T-helper 1 cell treated with Interleukin-12 subunit alpha and Interleukin-12 subunit beta and Interleukin-4 antibody, amounts not matched to agents 30 μg/mL and 1 μg/mL, for 36 hours (primary cell): ENCODE measurements around the gene ULK4.

Source experiments
- H3K27ac Mint-ChIP-seq: one replicate; pipeline ENCODE4 v1.8.0; 2021; ENCODE audit warnings: mild to moderate bottlenecking, mixed read lengths
- H3K27me3 Mint-ChIP-seq: one replicate; pipeline ENCODE4 v1.8.0; 2021; ENCODE audit warnings: low read depth, mixed read lengths
- H3K36me3 Mint-ChIP-seq: one replicate; pipeline ENCODE4 v1.8.0; 2021; ENCODE audit warnings: low read depth, mixed read lengths
- H3K4me1 Mint-ChIP-seq: one replicate; pipeline ENCODE4 v1.8.0; 2021; ENCODE audit warnings: low read depth, mixed read lengths
- H3K4me3 Mint-ChIP-seq: one replicate; pipeline ENCODE4 v1.8.0; 2021; ENCODE audit warnings: mild to moderate bottlenecking, moderate library complexity, mixed read lengths
- H3K9me3 Mint-ChIP-seq: one replicate; pipeline ENCODE4 v1.8.0; 2021; ENCODE audit warnings: mixed read lengths

The ULK4 gene

GRCh38 chr3:41334426-41334825 is 627.5 kb downstream of the ULK4 start:
- no peaks in the 10 kb centered on the region for H3K9me3 Mint-ChIP-seq
- H3K36me3 Mint-ChIP-seq, result no peaks in the 10 kb centered on the region
- H3K27ac Mint-ChIP-seq, result no peak overlapping the region

GRCh38 chr3:41331041-41331440 is 630.9 kb downstream of the ULK4 start:
- Mint-ChIP-seq H3K9me3 (no peaks in the 10 kb centered on the region), H3K4me1 (no peaks in the 10 kb centered on the region), H3K36me3 (no peaks in the 10 kb centered on the region), H3K27me3 (no peaks in the 10 kb centered on the region), H3K4me3 (no peak overlapping the region), H3K27ac (no peak overlapping the region)

More at GRCh38 chr3:41334426-41334825, 627.5 kb downstream of the ULK4 start:
- Mint-ChIP-seq H3K27me3 (no peaks in the 10 kb centered on the region), H3K4me3 (no peak overlapping the region), H3K4me1 (no peaks in the 10 kb centered on the region)

DNA sequence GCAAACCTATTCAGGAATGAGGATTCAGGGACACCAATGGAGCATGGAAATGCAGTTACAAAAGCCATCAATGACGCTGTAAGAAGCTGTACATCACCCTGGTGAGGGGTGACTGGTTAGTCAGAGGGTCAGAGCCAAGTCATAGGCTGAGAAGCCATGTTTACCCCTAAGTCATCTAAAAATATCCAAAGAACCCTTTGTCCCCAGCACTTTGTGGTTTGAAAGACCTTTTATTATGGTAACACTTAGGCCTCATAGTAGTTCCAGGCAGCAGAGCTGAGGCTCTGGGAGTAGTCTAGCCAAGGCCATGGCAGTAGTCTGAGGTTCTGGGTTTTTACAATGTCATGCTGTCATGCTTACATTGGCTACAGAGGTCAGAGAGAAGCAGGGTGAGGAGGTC is 631.4 kb downstream of the ULK4 start:
- Mint-ChIP-seq H3K27me3 (no peaks in the 10 kb centered on the region), H3K9me3 (no peaks in the 10 kb centered on the region), H3K36me3 (no peaks in the 10 kb centered on the region), H3K27ac (no peak overlapping the region), H3K4me1 (no peaks in the 10 kb centered on the region), H3K4me3 (no peak overlapping the region)

DNA sequence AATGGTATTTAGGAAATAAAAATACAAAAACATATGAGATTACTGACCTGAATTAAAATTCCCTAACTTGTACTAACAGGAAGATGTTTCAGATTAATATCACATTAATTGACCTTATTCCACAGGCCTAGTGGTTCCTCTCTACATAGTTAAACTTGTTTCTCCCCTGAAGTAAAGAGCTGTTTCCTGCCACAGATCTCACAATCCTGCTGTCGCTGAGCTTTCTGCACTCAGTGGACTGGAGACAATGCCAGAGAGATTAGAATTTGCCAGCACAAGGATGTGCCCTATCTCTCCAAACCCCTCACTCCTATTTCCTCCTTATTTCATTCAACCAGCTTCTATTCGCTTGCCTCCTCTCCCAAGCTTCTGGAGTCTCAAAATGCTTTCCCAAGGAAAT is 632.0 kb downstream of the ULK4 start:
- no peaks in the 10 kb centered on the region for H3K36me3 Mint-ChIP-seq
- no peaks in the 10 kb centered on the region for H3K27me3 Mint-ChIP-seq
- no peak overlapping the region for H3K4me3 Mint-ChIP-seq
- H3K27ac Mint-ChIP-seq, result no peak overlapping the region
- H3K4me1 Mint-ChIP-seq, result no peaks in the 10 kb centered on the region
- H3K9me3 Mint-ChIP-seq, result no peaks in the 10 kb centered on the region

DNA sequence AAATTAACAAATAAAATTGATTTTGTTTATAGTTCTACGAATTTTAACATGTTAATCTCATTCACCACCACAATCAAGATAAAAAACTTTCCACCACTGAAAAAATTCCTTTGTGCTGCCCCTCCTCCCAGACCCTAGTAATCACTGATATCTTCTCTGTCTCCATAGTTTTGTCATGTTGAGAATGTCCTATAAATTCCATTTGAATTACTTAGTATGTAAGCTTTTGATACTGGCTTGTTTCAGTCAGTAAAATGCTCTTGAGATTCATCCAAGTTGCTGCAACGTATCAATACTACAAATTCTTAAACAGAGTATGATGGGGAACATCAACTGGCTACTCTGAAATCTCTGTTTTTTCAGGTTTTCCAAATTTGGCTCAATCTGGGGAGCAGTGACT is 633.0 kb downstream of the ULK4 start:
- H3K36me3 Mint-ChIP-seq, result no peaks in the 10 kb centered on the region
- no peaks in the 10 kb centered on the region for H3K9me3 Mint-ChIP-seq
- no peaks in the 10 kb centered on the region for H3K27me3 Mint-ChIP-seq

DNA sequence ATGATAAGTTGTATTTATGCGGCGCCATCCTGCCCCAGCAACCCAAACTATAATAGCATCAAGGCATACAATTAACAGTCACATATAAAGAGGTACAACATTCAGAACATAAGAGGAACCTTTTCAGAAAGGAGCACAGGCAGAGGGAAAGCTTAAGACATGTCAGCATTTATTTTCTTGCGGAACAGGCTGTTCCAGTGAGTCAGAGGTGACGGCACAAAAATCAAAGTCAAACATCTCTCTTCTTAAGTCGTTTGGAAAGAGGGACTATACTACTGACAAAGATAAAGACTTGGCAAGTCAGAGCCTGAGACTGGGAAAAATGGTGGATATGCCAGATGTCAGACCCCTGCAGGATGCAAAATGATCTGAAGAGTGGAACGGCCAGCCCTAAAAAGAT is 634.2 kb downstream of the ULK4 start:
- no peak overlapping the region for H3K27ac Mint-ChIP-seq
- no peaks in the 10 kb centered on the region for H3K4me1 Mint-ChIP-seq
- no peak overlapping the region for H3K4me3 Mint-ChIP-seq
- no peaks in the 10 kb centered on the region for H3K36me3 Mint-ChIP-seq
- H3K9me3 Mint-ChIP-seq, result no peaks in the 10 kb centered on the region
- no peaks in the 10 kb centered on the region for H3K27me3 Mint-ChIP-seq

More for the DNA sequence above, 633.0 kb downstream of the ULK4 start:
- no peaks in the 10 kb centered on the region for H3K4me1 Mint-ChIP-seq
- no peak overlapping the region for H3K27ac Mint-ChIP-seq
- H3K4me3 Mint-ChIP-seq, result no peak overlapping the region

- Mint-ChIP-seq H3K9me3 (no peaks in the 10 kb centered on the region), H3K4me3 (no peak overlapping the region), H3K27ac (no peak overlapping the region), H3K27me3 (no peaks in the 10 kb centered on the region), H3K36me3 (no peaks in the 10 kb centered on the region), H3K4me1 (no peaks in the 10 kb centered on the region)
These were observed 637.8 kb downstream of the ULK4 start for GRCh38 chr3:41324156-41324475.

DNA sequence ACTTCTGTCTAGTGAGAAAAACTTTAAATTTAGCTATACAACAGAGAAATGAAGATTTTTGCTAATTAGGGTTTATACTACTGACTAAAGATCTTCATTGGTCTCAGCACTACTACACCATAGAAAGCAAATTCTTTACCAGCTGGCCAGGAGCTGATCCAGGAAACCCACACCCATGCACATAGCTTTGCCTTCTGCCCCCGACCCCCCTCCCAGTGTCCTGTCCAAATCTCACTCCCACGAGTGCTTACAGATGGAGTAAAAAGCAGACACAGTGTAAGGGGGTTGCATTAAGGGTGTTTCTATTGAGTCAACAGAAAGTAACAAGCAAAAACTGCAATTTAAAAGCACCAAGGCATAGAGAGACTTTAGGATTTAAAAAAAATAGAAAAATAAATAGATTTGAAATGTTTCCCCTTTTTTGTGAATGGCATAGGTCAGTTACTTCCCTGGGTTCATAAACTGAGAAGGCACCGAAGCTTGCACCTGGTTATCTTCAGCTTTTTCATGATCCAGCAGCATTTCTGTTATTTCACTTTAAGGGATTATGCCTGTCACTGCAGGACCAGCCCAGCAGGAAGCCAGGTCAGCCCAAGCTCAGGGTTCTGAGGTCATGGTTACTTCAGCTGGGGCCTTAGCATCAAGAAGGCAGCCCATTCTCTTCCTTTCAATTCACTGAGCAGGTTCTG is 638.3 kb downstream of the ULK4 start:
- H3K27me3 Mint-ChIP-seq, result no peaks in the 10 kb centered on the region
- no peak overlapping the region for H3K27ac Mint-ChIP-seq
- no peak overlapping the region for H3K4me3 Mint-ChIP-seq
- no peaks in the 10 kb centered on the region for H3K9me3 Mint-ChIP-seq
- no peaks in the 10 kb centered on the region for H3K4me1 Mint-ChIP-seq
- no peaks in the 10 kb centered on the region for H3K36me3 Mint-ChIP-seq

- no peaks in the 10 kb centered on the region for H3K36me3 Mint-ChIP-seq
- H3K27me3 Mint-ChIP-seq, result no peaks in the 10 kb centered on the region
- no peak overlapping the region for H3K4me3 Mint-ChIP-seq
- H3K4me1 Mint-ChIP-seq, result no peaks in the 10 kb centered on the region
- no peak overlapping the region for H3K27ac Mint-ChIP-seq
- no peaks in the 10 kb centered on the region for H3K9me3 Mint-ChIP-seq
These were observed 640.3 kb downstream of the ULK4 start for GRCh38 chr3:41321642-41321980.

DNA sequence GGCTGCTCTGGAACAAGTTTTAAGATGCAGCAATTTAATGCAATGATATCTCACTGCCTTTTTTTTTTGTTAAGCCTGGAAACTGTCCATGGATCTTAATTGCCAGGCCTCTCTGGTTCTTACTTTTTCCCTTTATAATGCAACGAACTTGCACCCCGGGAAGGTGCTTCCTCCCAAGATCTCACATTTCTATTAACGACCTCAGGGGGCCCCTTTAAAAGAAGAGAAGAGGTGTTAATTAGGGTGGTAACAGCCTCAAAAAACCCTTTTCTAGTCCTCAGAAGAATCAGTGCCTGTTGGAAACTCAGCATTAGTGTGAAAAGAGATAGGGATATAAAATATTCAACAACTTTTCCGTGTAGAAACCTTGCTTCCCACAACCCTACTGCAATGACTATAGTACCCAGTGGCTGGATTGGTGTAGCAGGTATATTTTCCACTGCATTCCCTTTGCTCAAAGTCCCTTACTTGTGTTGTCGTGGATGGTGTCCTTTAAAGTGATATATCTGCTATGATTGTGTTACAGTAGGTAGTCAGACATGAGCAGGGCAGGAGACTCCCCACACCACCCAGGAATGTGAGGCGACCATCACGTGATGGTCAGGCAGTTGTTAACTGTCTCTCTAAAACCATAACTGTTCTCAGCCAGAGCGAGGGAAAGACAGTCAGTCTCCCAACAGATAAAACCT is 640.8 kb downstream of the ULK4 start:
- H3K27ac Mint-ChIP-seq, result no peak overlapping the region
- no peaks in the 10 kb centered on the region for H3K9me3 Mint-ChIP-seq
- H3K36me3 Mint-ChIP-seq, result no peaks in the 10 kb centered on the region
- no peak overlapping the region for H3K4me3 Mint-ChIP-seq
- no peaks in the 10 kb centered on the region for H3K27me3 Mint-ChIP-seq
- H3K4me1 Mint-ChIP-seq, result no peaks in the 10 kb centered on the region

DNA sequence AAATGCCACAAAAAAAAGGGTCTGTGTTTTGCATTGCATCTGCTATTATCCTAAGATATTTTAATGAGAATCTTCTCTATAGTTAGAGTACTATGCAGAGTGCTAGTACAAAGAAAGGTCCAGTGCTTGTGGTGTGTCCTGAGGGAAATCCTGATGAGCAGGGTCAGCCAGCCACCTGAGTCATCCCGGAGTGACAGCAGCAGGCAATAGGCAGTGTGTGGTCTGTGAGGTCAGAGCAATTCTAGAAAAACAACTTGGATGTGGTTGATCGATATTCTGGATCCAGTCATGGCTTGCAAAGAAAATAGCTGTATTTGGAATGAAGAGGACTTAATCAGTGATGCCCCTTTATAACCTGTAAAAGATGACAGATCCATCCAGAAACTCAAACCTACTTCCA is 643.4 kb downstream of the ULK4 start:
- H3K36me3 Mint-ChIP-seq, result no peaks in the 10 kb centered on the region
- no peaks in the 10 kb centered on the region for H3K27me3 Mint-ChIP-seq
- H3K9me3 Mint-ChIP-seq, result no peaks in the 10 kb centered on the region
- H3K27ac Mint-ChIP-seq, result no peak overlapping the region
- H3K4me3 Mint-ChIP-seq, result no peak overlapping the region
- H3K4me1 Mint-ChIP-seq, result no peaks in the 10 kb centered on the region

DNA sequence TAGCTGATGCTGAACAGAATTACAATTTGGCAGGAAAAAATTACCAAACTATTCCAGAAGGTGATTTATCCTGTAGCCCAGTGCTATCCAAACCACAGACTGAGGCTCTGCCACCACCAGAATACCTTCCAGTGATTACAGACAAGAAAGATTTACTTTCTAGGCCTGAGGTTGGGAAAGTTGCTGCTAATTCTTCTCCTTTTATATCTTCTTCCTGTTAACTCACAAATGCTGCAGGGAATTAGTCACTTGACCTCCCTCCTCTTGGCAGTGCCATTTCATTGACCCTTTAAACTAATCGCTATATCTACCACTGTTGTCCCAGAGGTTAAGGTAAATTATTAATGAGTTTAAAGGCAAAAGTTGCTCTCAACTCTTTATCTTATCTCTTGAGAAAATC is 644.2 kb downstream of the ULK4 start:
- H3K4me1 Mint-ChIP-seq, result no peaks in the 10 kb centered on the region

DNA sequence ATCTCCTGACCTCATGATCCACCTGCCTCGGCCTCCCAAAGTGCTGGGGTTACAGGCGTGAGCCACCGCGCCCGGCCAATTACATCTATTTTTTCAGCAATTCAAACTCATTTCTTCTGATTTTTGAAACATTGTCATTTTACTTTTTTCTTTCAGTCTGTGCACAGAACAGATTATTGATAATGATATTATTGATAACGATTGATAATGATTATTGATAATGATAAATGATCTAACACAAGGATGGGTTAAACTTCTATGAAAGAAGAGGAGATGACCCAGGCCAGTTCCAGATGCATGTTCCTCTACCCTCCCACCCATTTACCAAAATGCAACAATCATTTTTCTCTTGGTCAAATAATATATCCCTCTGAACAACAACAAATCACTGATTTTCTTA is 644.6 kb downstream of the ULK4 start:
- Mint-ChIP-seq H3K4me3 (no peak overlapping the region), H3K27ac (no peak overlapping the region), H3K9me3 (no peaks in the 10 kb centered on the region)

More for the DNA sequence above, 644.2 kb downstream of the ULK4 start:
- Mint-ChIP-seq H3K27me3 (no peaks in the 10 kb centered on the region), H3K4me3 (no peak overlapping the region), H3K9me3 (no peaks in the 10 kb centered on the region), H3K36me3 (no peaks in the 10 kb centered on the region), H3K27ac (no peak overlapping the region)

DNA sequence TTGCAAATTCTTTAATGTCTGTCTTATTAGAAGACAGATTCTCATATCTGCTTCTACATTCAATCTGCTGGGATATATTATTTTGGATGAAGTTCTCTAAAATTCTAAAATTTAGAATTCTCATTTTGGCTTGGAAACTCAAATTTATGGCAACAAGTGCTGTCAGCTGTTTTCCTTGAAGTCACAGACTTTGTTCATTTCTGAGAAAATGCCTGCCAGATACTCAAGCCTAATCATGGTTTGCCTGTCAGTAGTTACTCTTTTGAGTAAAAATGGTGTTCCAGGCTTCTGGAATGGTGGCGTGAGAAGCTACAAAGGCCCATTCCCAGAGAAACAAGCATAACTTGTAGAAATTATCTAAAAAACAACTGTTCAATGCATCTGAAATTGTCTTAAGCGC is 646.8 kb downstream of the ULK4 start:
- Mint-ChIP-seq H3K9me3 (no peaks in the 10 kb centered on the region), H3K4me3 (no peak overlapping the region), H3K36me3 (no peaks in the 10 kb centered on the region), H3K27ac (no peak overlapping the region), H3K27me3 (no peaks in the 10 kb centered on the region), H3K4me1 (no peaks in the 10 kb centered on the region)

More for the DNA sequence above, 644.6 kb downstream of the ULK4 start:
- no peaks in the 10 kb centered on the region for H3K36me3 Mint-ChIP-seq
- H3K27me3 Mint-ChIP-seq, result no peaks in the 10 kb centered on the region
- no peaks in the 10 kb centered on the region for H3K4me1 Mint-ChIP-seq

- Mint-ChIP-seq H3K9me3 (no peaks in the 10 kb centered on the region), H3K4me1 (no peaks in the 10 kb centered on the region), H3K4me3 (no peak overlapping the region), H3K27ac (no peak overlapping the region), H3K36me3 (no peaks in the 10 kb centered on the region), H3K27me3 (peaks cover 4% of the 10 kb centered on the region)
These were observed 653.8 kb downstream of the ULK4 start for GRCh38 chr3:41308119-41308518.
